HCT116 (cell line): ENCODE results near the gene TMEM217. TPM values are rescaled to one million over a fixed set of nuclear protein-coding genes. Genes with fewer than 3 reads are reported as not detected.

Source experiments
- ATAC-seq: fragments of 200-7000 bp; cut with Tn5 transposase; 2 replicates; pipeline ENCODE4 v1.9.1; 2020; ENCODE audit warnings: mild to moderate bottlenecking, moderate library complexity
- BruUV-seq: library from RNA; stranded (reverse); fragments of 400-500 nt; replicated peaks from 2 replicates; lab custom pipeline; 2021; lab: Mats Ljungman, UMichigan
- CTCF ChIA-PET: fragments of 300-600 bp; sonication (Branson Sonifier 250); formaldehyde crosslinking; loops from one replicate; lab custom pipeline; 2021; ENCODE audit warnings: antibody characterized with exemption; lab: Charles Lee
- POLR2A ChIA-PET: fragments of 300-600, 350-600 bp; sonication (Branson Sonifier 250); formaldehyde crosslinking; loops from one replicate; lab custom pipeline; 2021; ENCODE audit warnings: antibody characterized with exemption; lab: Charles Lee
- RAD21 ChIA-PET, 2 experiments: fragments of 300-600 bp; sonication (Branson Sonifier 250); formaldehyde crosslinking; loops; one replicate each; lab custom pipeline; 2023; ENCODE audit warnings: low total read pairs in 2 of 2; ENCODE audit not compliant: uncharacterized antibody in 2 of 2, unreplicated experiment in 2 of 2, low non-redundant PET in 1 of 2; lab: Charles Lee
- DNase-seq: peaks from one replicate; pipeline ENCODE4 v3.0.0-alpha.2; 2010; ENCODE audit warnings: low read depth, low spot score
- H2AFZ ChIP-seq: fragments of 200-600 bp; shearing (Covaris generic), sonication (generic); 2 replicates; pipeline ENCODE4 v1.6.1; 2017; ENCODE audit warnings: low read depth, mixed run types, mixed read lengths, antibody characterized with exemption, low read length; ENCODE audit not compliant: poor library complexity, severe bottlenecking
- H3K27ac ChIP-seq: 2 replicates; pipeline ENCODE4 v1.5.1; 2012; ENCODE audit warnings: low read depth, low read length
- H3K27me3 ChIP-seq: fragments of 200-600 bp; sonication (generic); 2 replicates; pipeline ENCODE4 v1.6.1; 2016; ENCODE audit warnings: mixed run types, low read length, mixed read lengths; ENCODE audit not compliant: insufficient read depth
- H3K36me3 ChIP-seq, 2 experiments: fragments of 200-500 bp in 1 of 2; fragments of 200-600 bp in 1 of 2; sonication (Bioruptor generic) in 1 of 2; sonication (generic) in 1 of 2; 2 replicates each; pipeline versions ENCODE4 v1.5.1 to v1.6.1; 2014 to 2016; ENCODE audit warnings: low read length in 2 of 2, inconsistent platforms in 1 of 2, mixed read lengths in 1 of 2, mixed run types in 1 of 2; ENCODE audit not compliant: insufficient read depth in 2 of 2, control insufficient read depth in 1 of 2
- H3K4me1 ChIP-seq, 2 experiments: fragments of 200-600 bp in 1 of 2; sonication (generic) in 1 of 2; 2 replicates each; pipeline versions ENCODE4 v1.5.1 to v1.6.1; 2012 to 2017; ENCODE audit warnings: low read length in 2 of 2, inconsistent platforms in 1 of 2, mild to moderate bottlenecking in 1 of 2, mixed read lengths in 1 of 2, mixed run types in 1 of 2, moderate library complexity in 1 of 2; ENCODE audit not compliant: insufficient read depth in 2 of 2, control insufficient read depth in 1 of 2
- H3K4me2 ChIP-seq: fragments of 200-600 bp; sonication (generic); 2 replicates; pipeline ENCODE4 v1.6.1; 2017; ENCODE audit warnings: mixed run types, low read length, mixed read lengths
- H3K4me3 ChIP-seq, 2 experiments: fragments of 200-600 bp in 1 of 2; sonication (generic) in 1 of 2; replicated peaks in 1 of 2; 2 replicates each; pipeline ENCODE4 v1.5.1; 2011 to 2016; ENCODE audit warnings: low read length in 2 of 2, control low read depth in 1 of 2, low read depth in 1 of 2, mild to moderate bottlenecking in 1 of 2, mixed read lengths in 1 of 2, mixed run types in 1 of 2
- H3K79me2 ChIP-seq: fragments of 200-600 bp; sonication (generic); 2 replicates; pipeline ENCODE4 v1.6.1; 2017; ENCODE audit warnings: mild to moderate bottlenecking, mixed run types, low read length, moderate library complexity, mixed read lengths; ENCODE audit not compliant: insufficient read depth
- H3K9ac ChIP-seq: fragments of 200-600 bp; sonication (generic); 2 replicates; pipeline ENCODE4 v1.6.1; 2016; ENCODE audit warnings: low read length, mixed read lengths
- H3K9me2 ChIP-seq: fragments of 200-600 bp; sonication (generic), shearing (Covaris generic); 2 replicates; pipeline ENCODE4 v1.6.1; 2017; ENCODE audit warnings: mixed run types, mild to moderate bottlenecking, moderate library complexity; ENCODE audit not compliant: insufficient read depth
- H3K9me3 ChIP-seq, 2 experiments: fragments of 200-500 bp in 1 of 2; fragments of 200-600 bp in 1 of 2; sonication (Bioruptor generic) in 1 of 2; sonication (generic) in 1 of 2; 2 replicates each; pipeline ENCODE4 v1.6.1; 2014 to 2017; ENCODE audit warnings: low read length in 2 of 2, mixed read lengths in 2 of 2, inconsistent platforms in 1 of 2, low read depth in 1 of 2, mild to moderate bottlenecking in 1 of 2, mixed run types in 1 of 2, moderate library complexity in 1 of 2; ENCODE audit not compliant: control insufficient read depth in 1 of 2, insufficient read depth in 1 of 2
- H4K20me1 ChIP-seq: fragments of 200-600 bp; sonication (generic), shearing (Covaris generic); 2 replicates; pipeline ENCODE4 v1.6.1; 2017; ENCODE audit warnings: mixed run types, mild to moderate bottlenecking, moderate library complexity; ENCODE audit not compliant: insufficient read depth
- CBX3 ChIP-seq: IDR thresholded peaks from 2 replicates; pipeline ENCODE4 v1.6.1; 2012; ENCODE audit warnings: low read depth
- CEBPB ChIP-seq: IDR thresholded peaks from 2 replicates; pipeline ENCODE4 v1.6.1; 2012; ENCODE audit warnings: low read depth
- EGR1 ChIP-seq: IDR thresholded peaks from 2 replicates; pipeline ENCODE4 v1.6.1; 2012; ENCODE audit warnings: low read depth
- EZH2 ChIP-seq: fragments of 200-600 bp; sonication (generic); IDR thresholded peaks from 2 replicates; pipeline ENCODE4 v1.6.1; 2017; ENCODE audit warnings: antibody characterized with exemption, mixed run types
- EZH2phosphoT487 ChIP-seq: fragments of 200-600 bp; IDR thresholded peaks from 2 replicates; pipeline ENCODE4 v1.6.1; 2018; ENCODE audit warnings: antibody characterized with exemption, borderline replicate concordance
- FOSL1 ChIP-seq: IDR thresholded peaks from 2 replicates; pipeline ENCODE4 v1.6.1; 2012; ENCODE audit warnings: low read depth
- JUND ChIP-seq: IDR thresholded peaks from 2 replicates; pipeline ENCODE4 v1.6.1; 2012
- POLR2AphosphoS5 ChIP-seq: IDR thresholded peaks from 2 replicates; pipeline ENCODE4 v1.6.1; 2011; ENCODE audit warnings: mild to moderate bottlenecking, low read depth, low read length, moderate library complexity
- SP1 ChIP-seq: IDR thresholded peaks from 2 replicates; pipeline ENCODE4 v1.6.1; 2012; ENCODE audit warnings: low read depth
- TCF7L2 ChIP-seq: IDR thresholded peaks from 2 replicates; pipeline ENCODE4 v1.7.0; 2011; ENCODE audit warnings: borderline replicate concordance, inconsistent platforms; ENCODE audit not compliant: insufficient read depth, insufficient read length; ENCODE audit errors: extremely low read depth
- YY1 ChIP-seq: IDR thresholded peaks from 2 replicates; pipeline ENCODE4 v1.6.1; 2011; ENCODE audit warnings: low read length, low read depth, moderate library complexity, mild to moderate bottlenecking; ENCODE audit not compliant: insufficient replicate concordance; ENCODE audit errors: extremely low read depth
- intact Hi-C: fragments of 100-400 bp; cut with micrococcal nuclease; formaldehyde crosslinking; loops from 2 replicates; pipeline ENCODE4 v1.10.0; 2022
- total RNA-seq: library from RNA; stranded (reverse); gene quantifications from one replicate; pipeline ENCODE4 v1.2.1, GENCODE V29; 2021; ENCODE audit not compliant: unreplicated experiment
- TF ChIP-seq, protein P1 (sequence below): IDR thresholded peaks from 2 replicates; pipeline ENCODE4 v1.6.1; 2012; ENCODE audit warnings: low read depth
- TF ChIP-seq, protein P2 (sequence below): IDR thresholded peaks from 2 replicates; pipeline ENCODE4 v1.6.1; 2012
- TF ChIP-seq, protein P3 (sequence below): IDR thresholded peaks from 2 replicates; pipeline ENCODE4 v1.6.1; 2011; ENCODE audit warnings: mild to moderate bottlenecking, low read length, moderate library complexity; ENCODE audit not compliant: insufficient replicate concordance; ENCODE audit errors: extremely low read depth
- TF ChIP-seq, protein P4 (sequence below): IDR thresholded peaks from 2 replicates; pipeline ENCODE4 v1.6.1; 2012

The TMEM217 gene
- total RNA-seq, 1 experiment from 2014 or later, result 0.98 TPM

DNA sequence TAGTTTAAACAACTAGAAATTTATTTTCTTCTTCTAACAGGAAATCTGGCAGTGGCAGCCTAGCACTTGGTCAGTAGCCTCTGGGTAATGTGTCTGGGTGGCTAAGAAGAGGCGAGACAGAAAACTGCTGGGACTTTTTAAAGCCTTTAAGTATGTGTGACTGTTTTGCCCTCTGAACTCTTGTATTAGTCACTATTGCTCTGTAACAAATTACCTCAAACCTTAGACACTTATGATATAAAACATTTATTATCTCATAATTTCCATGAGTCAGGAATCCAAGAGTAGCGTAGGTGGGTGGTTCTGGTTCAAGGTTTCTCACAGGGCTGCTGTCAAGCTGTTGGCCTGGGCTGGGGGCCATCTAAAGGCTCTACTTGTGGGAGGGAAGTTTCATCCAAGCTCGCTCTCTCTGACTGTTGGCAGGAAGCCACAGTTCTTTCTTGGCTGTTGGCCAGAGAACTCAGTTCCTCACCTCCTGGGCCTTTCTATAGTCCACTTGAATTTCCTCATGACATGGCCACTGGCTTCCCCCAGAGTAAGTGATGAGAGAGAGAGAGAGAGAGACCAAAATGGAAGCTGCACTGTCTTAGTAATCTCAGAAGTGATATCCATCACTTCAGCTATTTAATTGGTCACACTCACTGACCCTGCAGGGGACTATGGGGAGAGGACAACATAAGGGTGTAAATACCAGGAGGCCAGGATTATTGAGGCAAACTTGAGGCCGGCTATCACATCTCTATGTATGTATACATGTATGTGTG is 17.8 kb downstream of the TMEM217 start:
- POLR2A ChIA-PET, result interaction anchor here (0.9 to 1.3 kb wide), 3 partner anchors 15 to 18 kb away, joined by 3 to 4 read pairs (median 3); partner anchors contain the start of genes TBC1D22B and TMEM217
- intact Hi-C loops, result no loop called here
- Histone ChIP-seq H3K27me3 (no peaks in the 10 kb centered on the region), H3K36me3 (no peaks in the 10 kb centered on the region), H3K27ac (peak overlapping the region; percentile 32), H3K9me3 (no peaks in the 10 kb centered on the region), H3K9me2 (no peaks in the 10 kb centered on the region)
- BruUV-seq, result no TSS peak
- TF ChIP-seq JUND, result peak; percentile 75
- no peak for TF ChIP-seq YY1
- TF ChIP-seq, protein P1, sequence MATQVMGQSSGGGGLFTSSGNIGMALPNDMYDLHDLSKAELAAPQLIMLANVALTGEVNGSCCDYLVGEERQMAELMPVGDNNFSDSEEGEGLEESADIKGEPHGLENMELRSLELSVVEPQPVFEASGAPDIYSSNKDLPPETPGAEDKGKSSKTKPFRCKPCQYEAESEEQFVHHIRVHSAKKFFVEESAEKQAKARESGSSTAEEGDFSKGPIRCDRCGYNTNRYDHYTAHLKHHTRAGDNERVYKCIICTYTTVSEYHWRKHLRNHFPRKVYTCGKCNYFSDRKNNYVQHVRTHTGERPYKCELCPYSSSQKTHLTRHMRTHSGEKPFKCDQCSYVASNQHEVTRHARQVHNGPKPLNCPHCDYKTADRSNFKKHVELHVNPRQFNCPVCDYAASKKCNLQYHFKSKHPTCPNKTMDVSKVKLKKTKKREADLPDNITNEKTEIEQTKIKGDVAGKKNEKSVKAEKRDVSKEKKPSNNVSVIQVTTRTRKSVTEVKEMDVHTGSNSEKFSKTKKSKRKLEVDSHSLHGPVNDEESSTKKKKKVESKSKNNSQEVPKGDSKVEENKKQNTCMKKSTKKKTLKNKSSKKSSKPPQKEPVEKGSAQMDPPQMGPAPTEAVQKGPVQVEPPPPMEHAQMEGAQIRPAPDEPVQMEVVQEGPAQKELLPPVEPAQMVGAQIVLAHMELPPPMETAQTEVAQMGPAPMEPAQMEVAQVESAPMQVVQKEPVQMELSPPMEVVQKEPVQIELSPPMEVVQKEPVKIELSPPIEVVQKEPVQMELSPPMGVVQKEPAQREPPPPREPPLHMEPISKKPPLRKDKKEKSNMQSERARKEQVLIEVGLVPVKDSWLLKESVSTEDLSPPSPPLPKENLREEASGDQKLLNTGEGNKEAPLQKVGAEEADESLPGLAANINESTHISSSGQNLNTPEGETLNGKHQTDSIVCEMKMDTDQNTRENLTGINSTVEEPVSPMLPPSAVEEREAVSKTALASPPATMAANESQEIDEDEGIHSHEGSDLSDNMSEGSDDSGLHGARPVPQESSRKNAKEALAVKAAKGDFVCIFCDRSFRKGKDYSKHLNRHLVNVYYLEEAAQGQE, result no peak
- TF ChIP-seq EZH2, result no peak
- TF ChIP-seq FOSL1, result peak; percentile 86
- peak; percentile 81 for TF ChIP-seq EGR1
- TF ChIP-seq SP1, result peak; percentile 57; the same call in 1 of the 2 replicates
- no peak for TF ChIP-seq TCF7L2
- TF ChIP-seq, protein P2, sequence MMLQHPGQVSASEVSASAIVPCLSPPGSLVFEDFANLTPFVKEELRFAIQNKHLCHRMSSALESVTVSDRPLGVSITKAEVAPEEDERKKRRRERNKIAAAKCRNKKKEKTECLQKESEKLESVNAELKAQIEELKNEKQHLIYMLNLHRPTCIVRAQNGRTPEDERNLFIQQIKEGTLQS, result no peak
- no peak for TF ChIP-seq EZH2phosphoT487
- TF ChIP-seq POLR2AphosphoS5, result peak; percentile 30; the same call in 1 of the 2 replicates
- TF ChIP-seq CEBPB, result peak; percentile 59
- peak; percentile 75 for TF ChIP-seq CBX3
- TF ChIP-seq, protein P3, sequence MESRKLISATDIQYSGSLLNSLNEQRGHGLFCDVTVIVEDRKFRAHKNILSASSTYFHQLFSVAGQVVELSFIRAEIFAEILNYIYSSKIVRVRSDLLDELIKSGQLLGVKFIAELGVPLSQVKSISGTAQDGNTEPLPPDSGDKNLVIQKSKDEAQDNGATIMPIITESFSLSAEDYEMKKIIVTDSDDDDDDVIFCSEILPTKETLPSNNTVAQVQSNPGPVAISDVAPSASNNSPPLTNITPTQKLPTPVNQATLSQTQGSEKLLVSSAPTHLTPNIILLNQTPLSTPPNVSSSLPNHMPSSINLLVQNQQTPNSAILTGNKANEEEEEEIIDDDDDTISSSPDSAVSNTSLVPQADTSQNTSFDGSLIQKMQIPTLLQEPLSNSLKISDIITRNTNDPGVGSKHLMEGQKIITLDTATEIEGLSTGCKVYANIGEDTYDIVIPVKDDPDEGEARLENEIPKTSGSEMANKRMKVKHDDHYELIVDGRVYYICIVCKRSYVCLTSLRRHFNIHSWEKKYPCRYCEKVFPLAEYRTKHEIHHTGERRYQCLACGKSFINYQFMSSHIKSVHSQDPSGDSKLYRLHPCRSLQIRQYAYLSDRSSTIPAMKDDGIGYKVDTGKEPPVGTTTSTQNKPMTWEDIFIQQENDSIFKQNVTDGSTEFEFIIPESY, result no peak
- TF ChIP-seq, protein P4, sequence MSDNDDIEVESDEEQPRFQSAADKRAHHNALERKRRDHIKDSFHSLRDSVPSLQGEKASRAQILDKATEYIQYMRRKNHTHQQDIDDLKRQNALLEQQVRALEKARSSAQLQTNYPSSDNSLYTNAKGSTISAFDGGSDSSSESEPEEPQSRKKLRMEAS, result peak; percentile 45; the same call in 1 of the 2 replicates
- TF ChIP-seq, all 23 proteins: peak for 8
- H3K4me2 ChIP-seq, result peak overlapping the region; percentile 56
- DNase-seq, result peak; percentile 71
- RAD21 ChIA-PET, result no interaction called here
- peaks cover 44 to 72% of the 10 kb centered on the region in 2 experiments for H3K4me1 ChIP-seq
- H4K20me1 ChIP-seq, result no peaks in the 10 kb centered on the region
- CTCF ChIA-PET, result no interaction called here
- H2AFZ ChIP-seq, result peak overlapping the region; percentile 52
- peak; percentile 59 for ATAC-seq
- peak overlapping the region; percentile 23; the same call in 1 of the 2 replicates for H3K9ac ChIP-seq
- 0 out of 4 replicates have a peak overlapping the region, but pooled peaks of 1 of the 2 experiments have one; percentile 18 for H3K4me3 ChIP-seq
- no peaks in the 10 kb centered on the region for H3K79me2 ChIP-seq
